GM12878 (cell line): ENCODE results near the gene ACVR1. TPM values are rescaled to one million over a fixed set of nuclear protein-coding genes. Genes with fewer than 3 reads are reported as not detected.
"Not testable (repeated sequence)": the region's sequence is repeated elsewhere in the genome, so short reads cannot be mapped to it uniquely, and the experiment has no call there.

Source experiments
- ATAC-seq: fragments of 200-7000 bp; cut with Tn5 transposase; 3 replicates; pipeline ENCODE4 v1.9.1; 2020; ENCODE audit warnings: mild to moderate bottlenecking, moderate library complexity
- BruUV-seq: library from RNA; stranded (reverse); fragments of 400-500 nt; replicated peaks from 2 replicates; lab custom pipeline; 2021; lab: Mats Ljungman, UMichigan
- CTCF ChIA-PET: fragments of 300-600 bp; sonication (Branson Sonifier 250); formaldehyde crosslinking; extraction: SDS; loops from one replicate; lab custom pipeline; 2021; ENCODE audit warnings: inconsistent platforms; lab: Yijun Ruan, JAX
- POLR2A ChIA-PET: fragments of 350-600 bp; formaldehyde crosslinking; extraction: SDS; loops from one replicate; lab custom pipeline; 2021; ENCODE audit warnings: inconsistent platforms; lab: Charles Lee
- RAD21 ChIA-PET: fragments of 300-600 bp; sonication (Branson Sonifier 250); formaldehyde crosslinking; loops from one replicate; lab custom pipeline; 2023; ENCODE audit warnings: antibody characterized with exemption; ENCODE audit not compliant: unreplicated experiment; lab: Charles Lee
- SMC1A ChIA-PET: fragments of 300-600 bp; sonication (Branson Sonifier 250); formaldehyde crosslinking; loops from one replicate; lab custom pipeline; 2023; ENCODE audit not compliant: unreplicated experiment, uncharacterized antibody; lab: Charles Lee
- DNase-seq: peaks from one replicate; pipeline ENCODE4 v3.0.0-alpha.2; 2011; ENCODE audit warnings: low read depth, low spot score
- FAIRE-seq: peaks from 3 replicates; lab custom pipeline; 2011; peaks lifted over from hg19 to GRCh38; lab: Jason Lieb, UNC
- H2AFZ ChIP-seq: 2 replicates; pipeline ENCODE4 v1.6.0; 2011; ENCODE audit warnings: low read depth, low read length, control low read depth; ENCODE audit not compliant: control insufficient read depth
- H3K27ac ChIP-seq: 2 replicates; pipeline ENCODE4 v1.5.1; 2011; ENCODE audit warnings: control low read depth; ENCODE audit not compliant: control insufficient read depth, insufficient read depth
- H3K27me3 ChIP-seq, 2 experiments: replicated peaks in 1 of 2; 2 replicates each; pipeline versions ENCODE4 v1.6.0 to v1.6.1; 2011; ENCODE audit warnings: low read length in 1 of 2; ENCODE audit not compliant: control insufficient read depth in 2 of 2, insufficient read depth in 2 of 2
- H3K36me3 ChIP-seq, 2 experiments: 2 replicates each; pipeline ENCODE4 v1.5.1; 2011; ENCODE audit warnings: low read length in 1 of 2; ENCODE audit not compliant: control insufficient read depth in 2 of 2, insufficient read depth in 2 of 2
- H3K4me1 ChIP-seq: 2 replicates; pipeline ENCODE4 v1.6.1; 2011; ENCODE audit warnings: mild to moderate bottlenecking, low read length, moderate library complexity, mixed read lengths; ENCODE audit not compliant: control insufficient read depth, insufficient read depth
- H3K4me2 ChIP-seq: 2 replicates; pipeline ENCODE4 v1.6.0; 2011; ENCODE audit warnings: control low read depth; ENCODE audit not compliant: control insufficient read depth, insufficient read depth
- H3K4me3 ChIP-seq: fragments of 200-600 bp; sonication (generic); 2 replicates; pipeline ENCODE4 v1.5.1; 2016
- H3K79me2 ChIP-seq: 2 replicates; pipeline ENCODE4 v1.6.0; 2011; ENCODE audit warnings: low read length; ENCODE audit not compliant: control insufficient read depth, insufficient read depth
- H3K9ac ChIP-seq: 2 replicates; pipeline ENCODE4 v1.8.0; 2011; ENCODE audit warnings: low read length, control low read depth, mixed read lengths; ENCODE audit not compliant: control insufficient read depth, insufficient read depth
- H3K9me3 ChIP-seq: replicated peaks from 3 replicates; pipeline ENCODE4 v1.5.1; 2011; ENCODE audit warnings: mild to moderate bottlenecking, low read length; ENCODE audit not compliant: control insufficient read depth, insufficient read depth
- H4K20me1 ChIP-seq: 2 replicates; pipeline ENCODE4 v1.6.0; 2011; ENCODE audit not compliant: control insufficient read depth, insufficient read depth
- ATF2 ChIP-seq: IDR thresholded peaks from 2 replicates; pipeline ENCODE4 v1.6.1; 2012; ENCODE audit warnings: low read length, inconsistent platforms
- ATF7 ChIP-seq: fragments of 450-650 bp; IDR thresholded peaks from 2 replicates; pipeline ENCODE4 v1.6.1; 2016; ENCODE audit warnings: low read depth, mild to moderate bottlenecking
- GABPA ChIP-seq: IDR thresholded peaks from 2 replicates; pipeline ENCODE4 v1.6.1; 2014; ENCODE audit warnings: antibody characterized with exemption, low read depth, mild to moderate bottlenecking, inconsistent platforms
- PML ChIP-seq: IDR thresholded peaks from 2 replicates; pipeline ENCODE4 v1.6.1; 2012; ENCODE audit warnings: low read length, inconsistent platforms
- PRDM15 ChIP-seq: fragments of 450-650 bp; formaldehyde crosslinking; IDR thresholded peaks from 2 replicates; pipeline ENCODE4 v1.4.0; 2020; ENCODE audit warnings: mild to moderate bottlenecking, moderate library complexity
- SMC3 ChIP-seq: IDR thresholded peaks from 2 replicates; pipeline ENCODE4 v1.6.1; 2011; ENCODE audit warnings: low read length, improper control_type of control experiment, borderline replicate concordance
- SRF ChIP-seq, 2 experiments: IDR thresholded peaks; 2 replicates each; pipeline ENCODE4 v1.6.1; 2011; ENCODE audit warnings: low read depth in 2 of 2, low read length in 2 of 2, mild to moderate bottlenecking in 1 of 2, moderate library complexity in 1 of 2
- TARDBP ChIP-seq: IDR thresholded peaks from 2 replicates; pipeline ENCODE4 v1.6.1; 2016; ENCODE audit warnings: borderline replicate concordance
- ZBTB4 ChIP-seq: fragments of 450-650 bp; formaldehyde crosslinking; IDR thresholded peaks from 2 replicates; pipeline ENCODE4 v1.4.0; 2022; ENCODE audit warnings: mild to moderate bottlenecking, moderate library complexity
- WGBS: methylation state at CpG from one replicate; pipeline ENCODE4 v1.1.6; 2016; ENCODE audit warnings: low lambda C conversion rate; ENCODE audit not compliant: insufficient replicate concordance, insufficient coverage; ENCODE audit errors: missing lambda C conversion rate; 5-methylcytosine and 5-hydroxymethylcytosine counted together
- in situ Hi-C: fragments of 300-500 bp; cut with MboI; formaldehyde crosslinking; loops from 9 replicates; pipeline ENCODE4 v1.14.3; 2018; ENCODE audit warnings: mixed read lengths
- intact Hi-C: fragments of 100-400 bp; cut with micrococcal nuclease; formaldehyde crosslinking; loops from one replicate; pipeline ENCODE4 v1.14.2; 2022; ENCODE audit not compliant: unreplicated experiment
- polyA plus RNA-seq, 11 experiments: library from polyadenylated mRNA; depleted of rRNA in 4 of 11; unstranded in 6 of 11; stranded (reverse) in 5 of 11; fragments of >200 nt; fragmentation: Nextera tagmentation in 4 of 11; fragmentation: Illumina TruSeq in 1 of 11; extraction: Ambion mirVana in 4 of 11; extraction: Trizol in 1 of 11; gene quantifications; 1 replicate in 1 of 11; 2 replicates in 10 of 11; pipeline versions ENCODE4 v1.2.1 to v1.2.3, GENCODE V29; 2011 to 2016; ENCODE audit warnings: inconsistent platforms in 2 of 11, missing spikeins in 2 of 11, low read depth in 1 of 11
- total RNA-seq, 4 experiments: library from RNA; depleted of rRNA in 3 of 4; stranded (reverse); fragments of >200 nt in 3 of 4; fragmentation: Illumina TruSeq in 1 of 4; extraction: Trizol in 1 of 4; gene quantifications; 2 replicates each; pipeline versions ENCODE4 v1.2.1 to v1.2.3, GENCODE V29; 2013 to 2021

Gene ACVR1
- total and polyA plus RNA-seq, 10 of the 15 experiments (the other 5 are each of a cell fraction or from before 2014, with no cell fraction given) = 0.06 to 0.24 (median 0.14) TPM; not detected in 4

GRCh38 chr2:157887946-157888345 is 11.8 kb upstream of the ACVR1 start:
- no peaks in the 10 kb centered on the region for H3K36me3 ChIP-seq
- no peak overlapping the region for H3K9ac ChIP-seq
- in situ Hi-C loops (no loop called here), intact Hi-C loops (loop anchor here (5.0 kb wide), 1 partner anchor 319 kb away; no protein-coding TSS in a partner anchor)
- ATAC-seq (no peak), DNase-seq (no peak), FAIRE-seq (no peak)
- no peaks in the 10 kb centered on the region for H4K20me1 ChIP-seq
- no peak overlapping the region for H3K4me2 ChIP-seq
- no peak overlapping the region for H3K4me3 ChIP-seq
- no peaks in the 10 kb centered on the region for H3K79me2 ChIP-seq
- no peak overlapping the region for H3K27ac ChIP-seq
- TF ChIP-seq PRDM15 (CRISPR knock-in tag) (no peak), SMC3 (no peak), ATF2 (no peak), SRF (IDR thresholded peaks at IDR 0.05; ENCODE audit: low read depth in 2 of 2, low read length in 2 of 2) (no peak), ATF7 (no peak), PML (no peak), TARDBP (no peak), ZBTB4 (CRISPR knock-in tag) (no peak), GABPA (no peak)
- POLR2A ChIA-PET = no interaction called here
- no peaks in the 10 kb centered on the region for H3K4me1 ChIP-seq
- H3K9me3 ChIP-seq = no peaks in the 10 kb centered on the region
- whole genome bisulfite sequencing = 10% methylated on average over 3 of the region's 3 CpGs
- no TSS peak for BruUV-seq
- H2AFZ ChIP-seq = no peak overlapping the region
- H3K27me3 ChIP-seq = no peaks in the 10 kb centered on the region; a peak in 1 of 4 replicates
- SMC1A ChIA-PET = no interaction called here
- RAD21 ChIA-PET = no interaction called here
- CTCF ChIA-PET = no interaction called here

- H3K36me3 ChIP-seq, POLR2A ChIA-PET, SMC1A ChIA-PET, in situ Hi-C loops, H4K20me1 ChIP-seq, H3K4me1 ChIP-seq, H3K9ac ChIP-seq, H3K4me3 ChIP-seq, FAIRE-seq, H3K27me3 ChIP-seq, intact Hi-C loops, H3K27ac ChIP-seq, CTCF ChIA-PET, H3K9me3 ChIP-seq, RAD21 ChIA-PET, BruUV-seq, H3K79me2 ChIP-seq, ATAC-seq, H2AFZ ChIP-seq, H3K4me2 ChIP-seq, DNase-seq: not testable (repeated sequence)
- 37% methylated on average over 5 of the region's 5 CpGs for WGBS
These were observed 8.4 kb upstream of the ACVR1 start for GRCh38 chr2:157884533-157884932.
